Activated CD4-positive, alpha-beta T cell treated with anti-CD3 and anti-CD28 coated beads, Interleukin-2, amount 50 U/mL, for 24 hours (primary cell): ENCODE measurements around the gene RIC1.
"Not testable (repeated sequence)": the region's sequence is repeated elsewhere in the genome, so short reads cannot be mapped to it uniquely, and the experiment has no call there.

Experiments used
- DNase-seq, 2 donors: peaks; one replicate each; pipeline ENCODE4 v3.0.0-alpha.2; 2020; ENCODE audit warnings: low read depth in 1 of 2, low spot score in 1 of 2

RIC1 gene

GRCh38 chr9:5628530-5629311, at the start of gene RIC1:
TSS of gene RIC1 (plus strand) at chr9:5629107. CDS start at chr9:5629310, 203 bp downstream.
- DNase-seq: peak; percentile 70 to 75

GRCh38 chr9:5579881-5580280, 49.0 kb upstream of the RIC1 start:
- DNase-seq: no peak

GRCh38 chr9:5580650-5581049, 48.3 kb upstream of the RIC1 start:
- no peak for DNase-seq

- DNase-seq: not testable (repeated sequence)
These were observed 47.2 kb upstream of the RIC1 start for GRCh38 chr9:5581706-5582105.

- no peak for DNase-seq
These were observed 46.1 kb upstream of the RIC1 start for GRCh38 chr9:5582835-5583195.

GRCh38 chr9:5586391-5586802, 42.5 kb upstream of the RIC1 start:
- no peak for DNase-seq

GRCh38 chr9:5587024-5587423, 41.9 kb upstream of the RIC1 start:
- DNase-seq: no peak

- no peak for DNase-seq
These were observed 36.7 kb upstream of the RIC1 start for GRCh38 chr9:5592231-5592630.

- no peak for DNase-seq
These were observed 36.0 kb upstream of the RIC1 start for GRCh38 chr9:5592904-5593303.

- DNase-seq: no peak
These were observed 35.0 kb upstream of the RIC1 start for GRCh38 chr9:5593904-5594303.

- no peak for DNase-seq
These were observed 32.7 kb upstream of the RIC1 start for GRCh38 chr9:5596173-5596572.

GRCh38 chr9:5608298-5609225, 20.3 kb upstream of the RIC1 start:
- DNase-seq: no peak

- no peak for DNase-seq
These were observed 19.7 kb upstream of the RIC1 start for GRCh38 chr9:5609226-5609596.

GRCh38 chr9:5610491-5610890, 18.4 kb upstream of the RIC1 start:
- DNase-seq: no peak

GRCh38 chr9:5611321-5612184, 17.4 kb upstream of the RIC1 start:
- DNase-seq: no peak

GRCh38 chr9:5612185-5612530, 16.7 kb upstream of the RIC1 start:
- no peak for DNase-seq

- no peak for DNase-seq
These were observed 14.7 kb upstream of the RIC1 start for GRCh38 chr9:5614192-5614591.

GRCh38 chr9:5614985-5615384, 13.9 kb upstream of the RIC1 start:
- DNase-seq: no peak

GRCh38 chr9:5617749-5618148, 11.2 kb upstream of the RIC1 start:
- DNase-seq: no peak

- no peak for DNase-seq
These were observed 8.4 kb upstream of the RIC1 start for GRCh38 chr9:5620494-5620893.

- DNase-seq: no peak
These were observed 7.6 kb upstream of the RIC1 start for GRCh38 chr9:5621327-5621726.
